ENCODE measurements around the gene KCTD7.

DNA sequence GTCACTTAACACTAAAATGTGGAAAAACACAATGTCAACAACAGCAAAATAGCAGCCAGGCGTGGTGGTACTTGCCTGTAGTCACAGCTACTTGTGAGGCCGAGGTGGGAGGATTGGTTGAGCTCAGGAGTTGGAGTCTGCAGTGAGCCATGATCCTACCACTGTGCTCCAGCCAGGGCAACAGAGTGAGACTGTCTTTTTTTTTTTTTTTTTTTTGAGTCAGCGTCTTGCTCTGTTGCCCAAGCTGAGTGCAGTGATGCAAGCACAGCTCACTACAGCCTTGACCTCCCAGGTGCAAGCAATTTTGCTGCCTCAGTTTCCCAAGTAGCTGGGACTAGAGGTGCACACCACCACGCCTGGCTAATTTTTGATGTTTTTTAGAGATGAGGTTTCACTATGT is 6.1 kb downstream of the KCTD7 start:
- no peak for TF ChIP-seq POLR2A (IDR thresholded peaks at IDR 0.05)
- TF ChIP-seq, protein P1, sequence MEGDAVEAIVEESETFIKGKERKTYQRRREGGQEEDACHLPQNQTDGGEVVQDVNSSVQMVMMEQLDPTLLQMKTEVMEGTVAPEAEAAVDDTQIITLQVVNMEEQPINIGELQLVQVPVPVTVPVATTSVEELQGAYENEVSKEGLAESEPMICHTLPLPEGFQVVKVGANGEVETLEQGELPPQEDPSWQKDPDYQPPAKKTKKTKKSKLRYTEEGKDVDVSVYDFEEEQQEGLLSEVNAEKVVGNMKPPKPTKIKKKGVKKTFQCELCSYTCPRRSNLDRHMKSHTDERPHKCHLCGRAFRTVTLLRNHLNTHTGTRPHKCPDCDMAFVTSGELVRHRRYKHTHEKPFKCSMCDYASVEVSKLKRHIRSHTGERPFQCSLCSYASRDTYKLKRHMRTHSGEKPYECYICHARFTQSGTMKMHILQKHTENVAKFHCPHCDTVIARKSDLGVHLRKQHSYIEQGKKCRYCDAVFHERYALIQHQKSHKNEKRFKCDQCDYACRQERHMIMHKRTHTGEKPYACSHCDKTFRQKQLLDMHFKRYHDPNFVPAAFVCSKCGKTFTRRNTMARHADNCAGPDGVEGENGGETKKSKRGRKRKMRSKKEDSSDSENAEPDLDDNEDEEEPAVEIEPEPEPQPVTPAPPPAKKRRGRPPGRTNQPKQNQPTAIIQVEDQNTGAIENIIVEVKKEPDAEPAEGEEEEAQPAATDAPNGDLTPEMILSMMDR (IDR thresholded peaks at IDR 0.05 in 8 of 11, conservative IDR thresholded peaks at IDR 0.05 in 3 of 11): no peak
